Right forelimb (tissue), 1 donor: Measurements from ENCODE around the gene RAB6B.

Source experiments
- DNase-seq: peaks from one replicate; pipeline ENCODE4 v3.0.0-alpha.2; 2018

The RAB6B gene

GRCh38 chr3:133930341-133930933 lies 34.8 kb upstream of the RAB6B start:
- no peak for DNase-seq

- DNase-seq = no peak
Measured at GRCh38 chr3:133928903-133929607, 33.4 kb upstream of the RAB6B start.

- no peak for DNase-seq
Measured at GRCh38 chr3:133928136-133928893, 32.6 kb upstream of the RAB6B start.

- DNase-seq = peak; percentile 82
Measured at GRCh38 chr3:133927540-133928066, 31.9 kb upstream of the RAB6B start.

GRCh38 chr3:133926736-133927539 lies 31.3 kb upstream of the RAB6B start:
- DNase-seq = no peak

GRCh38 chr3:133925960-133926735 lies 30.5 kb upstream of the RAB6B start:
- DNase-seq = no peak

GRCh38 chr3:133924041-133924440 lies 28.4 kb upstream of the RAB6B start:
- no peak for DNase-seq

- DNase-seq = no peak
Measured at GRCh38 chr3:133921592-133921991, 25.9 kb upstream of the RAB6B start.

- DNase-seq = no peak
Measured at GRCh38 chr3:133917144-133917543, 21.5 kb upstream of the RAB6B start.

- no peak for DNase-seq
Measured at GRCh38 chr3:133915685-133916658, 20.3 kb upstream of the RAB6B start.

- no peak for DNase-seq
Measured at GRCh38 chr3:133914839-133915600, 19.3 kb upstream of the RAB6B start.

GRCh38 chr3:133910422-133910821 lies 14.7 kb upstream of the RAB6B start:
- DNase-seq = no peak

- no peak for DNase-seq
Measured at GRCh38 chr3:133905376-133905775, 9.7 kb upstream of the RAB6B start.

- DNase-seq = no peak
Measured at GRCh38 chr3:133901847-133902246, 6.2 kb upstream of the RAB6B start.

- no peak for DNase-seq
Measured at GRCh38 chr3:133901083-133901482, 5.4 kb upstream of the RAB6B start.

- DNase-seq = no peak
Measured at GRCh38 chr3:133899311-133899710, 3.6 kb upstream of the RAB6B start.

GRCh38 chr3:133897547-133897946 lies 1.9 kb upstream of the RAB6B start:
- DNase-seq = no peak

GRCh38 chr3:133896002-133896761 lies 500 bp upstream of the RAB6B start:
- no peak for DNase-seq
